Measurements from ENCODE around the gene DSTN. TPM values are rescaled to one million over a fixed set of nuclear protein-coding genes. Genes with fewer than 3 reads are reported as not detected.

DSTN gene
- total RNA-seq, 2 donors from 2014 or later: 266 to 374 TPM

GRCh38 chr20:17616480-17617211, 46.8 kb downstream of the DSTN start:
- DNase-seq (no peak), ATAC-seq (no peak)
- intact Hi-C loops (cut with DNase I, micrococcal nuclease): loop anchor here (5.0 to 10.0 kb wide), 2 partner anchors 79 to 82 kb away; partner anchors contain the start of gene BFSP1 (in 1 of the 2)

GRCh38 chr20:17617212-17617867, 47.5 kb downstream of the DSTN start:
- no peak for ATAC-seq
- peak in 1 of 2 donors; percentile 49 for DNase-seq
- intact Hi-C loops (cut with DNase I, micrococcal nuclease): loop anchor here (5.0 to 10.0 kb wide), 2 partner anchors 80 to 83 kb away; partner anchors contain the start of gene BFSP1 (in 1 of the 2)

GRCh38 chr20:17617868-17618672, 48.2 kb downstream of the DSTN start:
- no peak for ATAC-seq
- DNase-seq: peak in 1 of 2 donors; percentile 21
- intact Hi-C loops (cut with DNase I, micrococcal nuclease): loop anchor here (5.0 to 10.0 kb wide), 2 partner anchors 81 to 83 kb away; partner anchors contain the start of gene BFSP1 (in 1 of the 2)

- intact Hi-C loops (cut with DNase I, micrococcal nuclease): loop anchor here (5.0 to 10.0 kb wide), 2 partner anchors 81 to 84 kb away; partner anchors contain the start of gene BFSP1 (in 1 of the 2)
- ATAC-seq (no peak), DNase-seq (no peak)
These were observed 48.8 kb downstream of the DSTN start for GRCh38 chr20:17618673-17619013.

- DNase-seq (peak; percentile 3 to 22), ATAC-seq (no peak)
- intact Hi-C loops (cut with DNase I, micrococcal nuclease): loop anchor here (5.0 to 10.0 kb wide), 2 partner anchors 82 to 85 kb away; partner anchors contain the start of gene BFSP1 (in 1 of the 2)
These were observed 49.6 kb downstream of the DSTN start for GRCh38 chr20:17619351-17620093.

GRCh38 chr20:17620371-17621228, 50.7 kb downstream of the DSTN start:
- ATAC-seq (no peak), DNase-seq (peak; percentile 8 to 23)
- intact Hi-C loops (cut with DNase I, micrococcal nuclease): no loop called here

GRCh38 chr20:17621229-17621968, 51.5 kb downstream of the DSTN start:
- DNase-seq: peak; percentile 4 to 19
- no peak for ATAC-seq
- intact Hi-C loops (cut with DNase I, micrococcal nuclease): no loop called here

- DNase-seq (peak; percentile 2 to 14), ATAC-seq (no peak)
- intact Hi-C loops (cut with DNase I, micrococcal nuclease): no loop called here
These were observed 52.4 kb downstream of the DSTN start for GRCh38 chr20:17622086-17622850.

GRCh38 chr20:17622851-17623508, 53.1 kb downstream of the DSTN start:
- ATAC-seq: no peak
- peak; percentile 3 to 24 for DNase-seq
- intact Hi-C loops (cut with DNase I, micrococcal nuclease): no loop called here

- ATAC-seq: no peak
- peak; percentile 3 to 21 for DNase-seq
- intact Hi-C loops (cut with DNase I, micrococcal nuclease): no loop called here
These were observed 54.2 kb downstream of the DSTN start for GRCh38 chr20:17624070-17624469.

- DNase-seq: peak; percentile 3 to 22
- intact Hi-C loops (cut with DNase I, micrococcal nuclease): no loop called here
These were observed 54.8 kb downstream of the DSTN start for GRCh38 chr20:17624551-17625245.

GRCh38 chr20:17625246-17626051, 55.6 kb downstream of the DSTN start:
- intact Hi-C loops (cut with DNase I, micrococcal nuclease): no loop called here
- peak in 1 of 2 donors; percentile 21 for DNase-seq
- no peak for ATAC-seq

More at GRCh38 chr20:17624551-17625245, 54.8 kb downstream of the DSTN start:
- no peak for ATAC-seq

GRCh38 chr20:17626217-17627007, 56.5 kb downstream of the DSTN start:
- intact Hi-C loops (cut with DNase I, micrococcal nuclease): no loop called here
- peak; percentile 60 for ATAC-seq
- peak in 1 of 2 donors; percentile 41 for DNase-seq
